Liver (tissue), 9 donors: ENCODE measurements around the gene UNKL. TPM values are rescaled to one million over a fixed set of nuclear protein-coding genes. Genes with fewer than 3 reads are reported as not detected.

Source experiments
- DNase-seq: peaks from one replicate; pipeline ENCODE4 v3.0.0-alpha.2; 2017; ENCODE audit warnings: low spot score
- H3K27ac ChIP-seq, 2 donors: one replicate each; pipeline ENCODE4 v1.7.0; 2013; ENCODE audit warnings: inconsistent platforms in 2 of 2, low read length in 2 of 2, control low read depth in 1 of 2, low read depth in 1 of 2, mild to moderate bottlenecking in 1 of 2
- H3K27me3 ChIP-seq, 4 donors: one replicate each; pipeline versions ENCODE4 v1.6.1 to v1.7.0; 2013; ENCODE audit warnings: low read length in 3 of 4, inconsistent platforms in 1 of 4, mild to moderate bottlenecking in 1 of 4, moderate library complexity in 1 of 4; ENCODE audit not compliant: control insufficient read depth in 4 of 4, insufficient read depth in 4 of 4
- H3K36me3 ChIP-seq, 4 donors: one replicate each; pipeline versions ENCODE4 v1.6.1 to v1.7.0; 2013; ENCODE audit warnings: low read length in 3 of 4, mild to moderate bottlenecking in 3 of 4, low read depth in 1 of 4, moderate library complexity in 1 of 4; ENCODE audit not compliant: control insufficient read depth in 4 of 4, insufficient read depth in 3 of 4
- H3K4me1 ChIP-seq, 4 donors: one replicate each; pipeline versions ENCODE4 v1.6.1 to v1.7.0; 2013; ENCODE audit warnings: low read length in 3 of 4, mild to moderate bottlenecking in 3 of 4, moderate library complexity in 1 of 4; ENCODE audit not compliant: control insufficient read depth in 4 of 4, insufficient read depth in 4 of 4
- H3K4me3 ChIP-seq, 3 donors: one replicate each; pipeline versions ENCODE4 v1.6.1 to v1.7.0; 2013; ENCODE audit warnings: low read length in 3 of 3, control low read depth in 1 of 3, low read depth in 1 of 3, mild to moderate bottlenecking in 1 of 3
- H3K9ac ChIP-seq, 2 donors: one replicate each; pipeline ENCODE4 v1.7.0; 2013; ENCODE audit warnings: low read length in 2 of 2, mild to moderate bottlenecking in 2 of 2, moderate library complexity in 2 of 2, control low read depth in 1 of 2, low read depth in 1 of 2
- H3K9me3 ChIP-seq, 4 donors: one replicate each; pipeline versions ENCODE4 v1.6.1 to v1.7.0; 2013; ENCODE audit warnings: low read length in 3 of 4; ENCODE audit not compliant: control insufficient read depth in 4 of 4
- EGR1 ChIP-seq, 2 donors: IDR thresholded peaks; 2 replicates each; pipeline ENCODE4 v1.6.1; 2016 to 2018; ENCODE audit warnings: antibody characterized with exemption in 2 of 2, low read depth in 2 of 2
- FOXA1 ChIP-seq: IDR thresholded peaks from 2 replicates; pipeline ENCODE4 v1.6.1; 2016; ENCODE audit warnings: antibody characterized with exemption
- FOXA2 ChIP-seq: IDR thresholded peaks from 2 replicates; pipeline ENCODE4 v1.6.1; 2016; ENCODE audit warnings: antibody characterized with exemption
- GABPA ChIP-seq, 2 donors: IDR thresholded peaks in 1 of 2; conservative IDR thresholded peaks in 1 of 2; 2 replicates each; pipeline ENCODE4 v1.6.1; 2016; ENCODE audit warnings: antibody characterized with exemption in 2 of 2, mild to moderate bottlenecking in 1 of 2, moderate library complexity in 1 of 2
- HNF4A ChIP-seq, 2 donors: conservative IDR thresholded peaks; 2 replicates each; pipeline ENCODE4 v1.6.1; 2016; ENCODE audit warnings: antibody characterized with exemption in 2 of 2, mild to moderate bottlenecking in 2 of 2
- HNF4G ChIP-seq: IDR thresholded peaks from 2 replicates; pipeline ENCODE4 v1.6.1; 2016; ENCODE audit warnings: antibody characterized with exemption
- JUND ChIP-seq, 2 donors: IDR thresholded peaks; 2 replicates each; pipeline ENCODE4 v1.6.1; 2016; ENCODE audit warnings: antibody characterized with exemption in 2 of 2
- NR2F2 ChIP-seq: IDR thresholded peaks from 2 replicates; pipeline ENCODE4 v1.6.1; 2016; ENCODE audit warnings: antibody characterized with exemption
- RAD21 ChIP-seq, 2 donors: IDR thresholded peaks; 2 replicates each; pipeline ENCODE4 v1.6.1; 2016; ENCODE audit warnings: antibody characterized with exemption in 2 of 2, mild to moderate bottlenecking in 2 of 2
- RXRA ChIP-seq, 2 donors: IDR thresholded peaks; 2 replicates each; pipeline ENCODE4 v1.6.1; 2017 to 2018; ENCODE audit warnings: antibody characterized with exemption in 2 of 2, mild to moderate bottlenecking in 1 of 2
- SP1 ChIP-seq: IDR thresholded peaks from 2 replicates; pipeline ENCODE4 v1.6.1; 2018; ENCODE audit warnings: antibody characterized with exemption, mild to moderate bottlenecking
- TAF1 ChIP-seq: conservative IDR thresholded peaks from 2 replicates; pipeline ENCODE4 v1.6.1; 2016; ENCODE audit warnings: antibody characterized with exemption, mild to moderate bottlenecking
- YY1 ChIP-seq: IDR thresholded peaks from 2 replicates; pipeline ENCODE4 v1.6.1; 2016; ENCODE audit warnings: antibody characterized with exemption, mild to moderate bottlenecking
- WGBS: extraction: QIAGEN DNeasy Blood & Tissue Kit; methylation state at CpG from one replicate; pipeline ENCODE4 v1.1.7; 2013; 5-methylcytosine and 5-hydroxymethylcytosine counted together
- polyA plus RNA-seq, 2 donors: library from polyadenylated mRNA; stranded (reverse) in 1 of 2; unstranded in 1 of 2; fragments of 200-250 nt in 1 of 2; fragments of >200 nt in 1 of 2; fragmentation: Nextera tagmentation in 1 of 2; extraction: Ambion mirVana in 1 of 2; gene quantifications; one replicate each; pipeline versions ENCODE4 v1.2.1 to v1.2.3, GENCODE V29; 2013 to 2015
- total RNA-seq, 2 donors: library from RNA; depleted of rRNA; stranded (reverse); fragments of >200 nt; gene quantifications; one replicate each; pipeline ENCODE4 v1.2.3, GENCODE V29; 2014
- TF ChIP-seq, protein P1 (sequence below): IDR thresholded peaks from 2 replicates; pipeline ENCODE4 v1.6.1; 2016; ENCODE audit warnings: antibody characterized with exemption
- TF ChIP-seq, protein P2 (sequence below): IDR thresholded peaks from 2 replicates; pipeline ENCODE4 v1.6.1; 2016; ENCODE audit warnings: antibody characterized with exemption
- TF ChIP-seq, protein P3 (sequence below): IDR thresholded peaks from 2 replicates; pipeline ENCODE4 v1.6.1; 2016; ENCODE audit warnings: antibody characterized with exemption, mild to moderate bottlenecking
- TF ChIP-seq, protein P4 (sequence below): fragments of 150-350 bp; IDR thresholded peaks from 2 replicates; pipeline ENCODE4 v1.5.1; 2017; ENCODE audit warnings: improper control_type of control experiment, low read depth, low read length; ENCODE audit not compliant: missing input control
- TF ChIP-seq, protein P5 (sequence below): IDR thresholded peaks from 2 replicates; pipeline ENCODE4 v1.6.1; 2016; ENCODE audit warnings: antibody characterized with exemption
- donor health status: healthy.
- donor health status: healthy.
- donor health status: healthy.
- donor health status: healthy.
- donor health status: healthy.

The UNKL gene
- total and polyA plus RNA-seq, 4 donors, result 3.5 to 14.7 (median 6.6) TPM

DNA sequence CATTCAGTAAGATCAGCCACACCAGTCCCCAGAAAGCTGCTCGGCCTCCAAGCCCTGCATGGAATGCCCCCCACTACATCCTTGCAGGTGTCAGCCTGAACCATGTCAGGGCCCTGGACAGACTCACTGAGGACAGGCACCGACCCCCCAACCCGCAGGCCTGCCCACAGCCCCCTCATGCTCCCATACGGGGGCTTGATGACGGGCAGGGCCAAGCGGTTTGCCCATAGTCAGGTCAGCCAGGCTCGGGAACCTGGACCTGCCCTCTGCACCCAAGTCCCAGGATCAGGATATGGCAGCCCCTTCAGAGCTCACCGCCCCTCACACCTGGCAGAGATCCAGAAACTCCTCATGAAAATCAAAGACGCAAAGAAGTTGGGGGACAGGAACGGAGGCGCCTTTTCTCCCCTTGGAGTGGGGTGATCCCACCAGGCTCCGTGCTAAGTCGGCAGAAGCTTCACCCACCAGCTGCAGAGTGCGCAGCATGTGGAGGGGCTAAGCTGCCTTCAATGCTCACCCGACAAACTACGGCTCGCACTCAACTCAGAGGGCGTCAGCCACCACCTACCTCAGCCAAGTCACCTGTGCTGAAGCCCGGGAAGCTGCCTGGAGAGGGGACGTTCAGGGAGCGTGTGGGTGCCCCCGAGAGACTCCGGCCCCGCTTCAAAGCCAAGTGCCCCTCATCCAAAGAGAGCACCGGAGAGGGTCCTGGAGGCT, 36.3 kb downstream of the UNKL start:
- Histone ChIP-seq H3K27ac (peak overlapping the region; percentile 66 to 96), H3K36me3 (peaks cover 0 to 26% (median 2%) of the 10 kb centered on the region in 4 donors), H3K27me3 (no peaks in the 10 kb centered on the region), H3K4me3 (peak overlapping the region in 2 of 3 donors; percentile 41 to 67), H3K9me3 (no peaks in the 10 kb centered on the region), H3K4me1 (peaks cover 6 to 19% (median 14%) of the 10 kb centered on the region in 4 donors), H3K9ac (no peak overlapping the region)
- DNase-seq, result no peak
- WGBS, result 92% methylated on average over 25 of the region's 25 CpGs
- TF ChIP-seq RAD21 (IDR thresholded peaks at IDR 0.05) (no peak), HNF4A (conservative IDR thresholded peaks at IDR 0.05) (peak in 1 of 2 donors; percentile 23)

DNA sequence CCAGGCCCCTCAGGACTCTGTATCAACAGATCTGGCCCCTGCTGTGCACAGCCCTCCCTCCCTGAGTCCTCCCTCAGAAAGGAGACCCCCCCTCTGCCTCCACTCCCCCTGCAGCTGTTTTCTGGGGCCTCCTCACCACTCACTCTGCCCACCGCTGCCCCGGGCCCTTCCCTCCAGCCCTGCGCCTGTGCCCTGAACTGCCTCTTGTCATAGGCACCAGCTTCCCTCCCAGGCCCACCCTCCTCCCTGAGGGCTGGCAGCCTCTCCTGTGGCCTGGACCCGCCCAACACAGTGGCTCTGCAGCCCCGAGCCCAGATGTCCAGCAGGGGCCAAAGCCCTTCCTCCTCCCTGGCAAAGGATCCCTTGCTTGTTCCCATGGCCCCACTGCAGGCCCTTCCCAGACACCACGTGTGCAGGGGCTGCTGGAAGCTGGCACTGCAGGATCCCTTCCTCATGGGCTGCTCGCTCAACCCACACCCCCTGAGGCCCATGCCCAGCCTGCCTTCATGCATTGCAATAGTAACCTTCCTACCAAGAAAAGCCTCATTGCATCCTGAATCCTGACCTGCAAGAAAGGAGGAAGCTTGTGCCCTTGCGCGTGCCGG, 37.0 kb downstream of the UNKL start:
- H3K9me3 ChIP-seq, result no peaks in the 10 kb centered on the region
- no peak overlapping the region for H3K27ac ChIP-seq
- H3K4me1 ChIP-seq, result peaks cover 6 to 19% (median 14%) of the 10 kb centered on the region in 4 donors
- DNase-seq, result no peak
- H3K9ac ChIP-seq, result no peak overlapping the region
- no peak for TF ChIP-seq NR2F2
- no peak for TF ChIP-seq YY1
- no peak for TF ChIP-seq EGR1 (IDR thresholded peaks at IDR 0.05; ENCODE audit: low read depth in 2 of 2)
- no peak for TF ChIP-seq TAF1
- TF ChIP-seq SP1, result no peak
- TF ChIP-seq, protein P1, sequence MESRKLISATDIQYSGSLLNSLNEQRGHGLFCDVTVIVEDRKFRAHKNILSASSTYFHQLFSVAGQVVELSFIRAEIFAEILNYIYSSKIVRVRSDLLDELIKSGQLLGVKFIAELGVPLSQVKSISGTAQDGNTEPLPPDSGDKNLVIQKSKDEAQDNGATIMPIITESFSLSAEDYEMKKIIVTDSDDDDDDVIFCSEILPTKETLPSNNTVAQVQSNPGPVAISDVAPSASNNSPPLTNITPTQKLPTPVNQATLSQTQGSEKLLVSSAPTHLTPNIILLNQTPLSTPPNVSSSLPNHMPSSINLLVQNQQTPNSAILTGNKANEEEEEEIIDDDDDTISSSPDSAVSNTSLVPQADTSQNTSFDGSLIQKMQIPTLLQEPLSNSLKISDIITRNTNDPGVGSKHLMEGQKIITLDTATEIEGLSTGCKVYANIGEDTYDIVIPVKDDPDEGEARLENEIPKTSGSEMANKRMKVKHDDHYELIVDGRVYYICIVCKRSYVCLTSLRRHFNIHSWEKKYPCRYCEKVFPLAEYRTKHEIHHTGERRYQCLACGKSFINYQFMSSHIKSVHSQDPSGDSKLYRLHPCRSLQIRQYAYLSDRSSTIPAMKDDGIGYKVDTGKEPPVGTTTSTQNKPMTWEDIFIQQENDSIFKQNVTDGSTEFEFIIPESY, result no peak
- no peak for TF ChIP-seq JUND (IDR thresholded peaks at IDR 0.05)
- no peak for TF ChIP-seq FOXA1
- no peak for TF ChIP-seq FOXA2
- TF ChIP-seq, protein P2, sequence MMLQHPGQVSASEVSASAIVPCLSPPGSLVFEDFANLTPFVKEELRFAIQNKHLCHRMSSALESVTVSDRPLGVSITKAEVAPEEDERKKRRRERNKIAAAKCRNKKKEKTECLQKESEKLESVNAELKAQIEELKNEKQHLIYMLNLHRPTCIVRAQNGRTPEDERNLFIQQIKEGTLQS, result no peak
- no peak for TF ChIP-seq RXRA (IDR thresholded peaks at IDR 0.05)
- TF ChIP-seq, protein P3, sequence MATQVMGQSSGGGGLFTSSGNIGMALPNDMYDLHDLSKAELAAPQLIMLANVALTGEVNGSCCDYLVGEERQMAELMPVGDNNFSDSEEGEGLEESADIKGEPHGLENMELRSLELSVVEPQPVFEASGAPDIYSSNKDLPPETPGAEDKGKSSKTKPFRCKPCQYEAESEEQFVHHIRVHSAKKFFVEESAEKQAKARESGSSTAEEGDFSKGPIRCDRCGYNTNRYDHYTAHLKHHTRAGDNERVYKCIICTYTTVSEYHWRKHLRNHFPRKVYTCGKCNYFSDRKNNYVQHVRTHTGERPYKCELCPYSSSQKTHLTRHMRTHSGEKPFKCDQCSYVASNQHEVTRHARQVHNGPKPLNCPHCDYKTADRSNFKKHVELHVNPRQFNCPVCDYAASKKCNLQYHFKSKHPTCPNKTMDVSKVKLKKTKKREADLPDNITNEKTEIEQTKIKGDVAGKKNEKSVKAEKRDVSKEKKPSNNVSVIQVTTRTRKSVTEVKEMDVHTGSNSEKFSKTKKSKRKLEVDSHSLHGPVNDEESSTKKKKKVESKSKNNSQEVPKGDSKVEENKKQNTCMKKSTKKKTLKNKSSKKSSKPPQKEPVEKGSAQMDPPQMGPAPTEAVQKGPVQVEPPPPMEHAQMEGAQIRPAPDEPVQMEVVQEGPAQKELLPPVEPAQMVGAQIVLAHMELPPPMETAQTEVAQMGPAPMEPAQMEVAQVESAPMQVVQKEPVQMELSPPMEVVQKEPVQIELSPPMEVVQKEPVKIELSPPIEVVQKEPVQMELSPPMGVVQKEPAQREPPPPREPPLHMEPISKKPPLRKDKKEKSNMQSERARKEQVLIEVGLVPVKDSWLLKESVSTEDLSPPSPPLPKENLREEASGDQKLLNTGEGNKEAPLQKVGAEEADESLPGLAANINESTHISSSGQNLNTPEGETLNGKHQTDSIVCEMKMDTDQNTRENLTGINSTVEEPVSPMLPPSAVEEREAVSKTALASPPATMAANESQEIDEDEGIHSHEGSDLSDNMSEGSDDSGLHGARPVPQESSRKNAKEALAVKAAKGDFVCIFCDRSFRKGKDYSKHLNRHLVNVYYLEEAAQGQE, result no peak
- TF ChIP-seq RAD21 (IDR thresholded peaks at IDR 0.05), result no peak
- no peak for TF ChIP-seq HNF4A (conservative IDR thresholded peaks at IDR 0.05)
- TF ChIP-seq, protein P4, sequence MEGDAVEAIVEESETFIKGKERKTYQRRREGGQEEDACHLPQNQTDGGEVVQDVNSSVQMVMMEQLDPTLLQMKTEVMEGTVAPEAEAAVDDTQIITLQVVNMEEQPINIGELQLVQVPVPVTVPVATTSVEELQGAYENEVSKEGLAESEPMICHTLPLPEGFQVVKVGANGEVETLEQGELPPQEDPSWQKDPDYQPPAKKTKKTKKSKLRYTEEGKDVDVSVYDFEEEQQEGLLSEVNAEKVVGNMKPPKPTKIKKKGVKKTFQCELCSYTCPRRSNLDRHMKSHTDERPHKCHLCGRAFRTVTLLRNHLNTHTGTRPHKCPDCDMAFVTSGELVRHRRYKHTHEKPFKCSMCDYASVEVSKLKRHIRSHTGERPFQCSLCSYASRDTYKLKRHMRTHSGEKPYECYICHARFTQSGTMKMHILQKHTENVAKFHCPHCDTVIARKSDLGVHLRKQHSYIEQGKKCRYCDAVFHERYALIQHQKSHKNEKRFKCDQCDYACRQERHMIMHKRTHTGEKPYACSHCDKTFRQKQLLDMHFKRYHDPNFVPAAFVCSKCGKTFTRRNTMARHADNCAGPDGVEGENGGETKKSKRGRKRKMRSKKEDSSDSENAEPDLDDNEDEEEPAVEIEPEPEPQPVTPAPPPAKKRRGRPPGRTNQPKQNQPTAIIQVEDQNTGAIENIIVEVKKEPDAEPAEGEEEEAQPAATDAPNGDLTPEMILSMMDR, result no peak
- TF ChIP-seq GABPA (IDR thresholded peaks at IDR 0.05 in 1 of 2, conservative IDR thresholded peaks at IDR 0.05 in 1 of 2), result no peak
- TF ChIP-seq, protein P5, sequence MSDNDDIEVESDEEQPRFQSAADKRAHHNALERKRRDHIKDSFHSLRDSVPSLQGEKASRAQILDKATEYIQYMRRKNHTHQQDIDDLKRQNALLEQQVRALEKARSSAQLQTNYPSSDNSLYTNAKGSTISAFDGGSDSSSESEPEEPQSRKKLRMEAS, result no peak
- TF ChIP-seq HNF4G, result no peak
- no peaks in the 10 kb centered on the region for H3K27me3 ChIP-seq
- WGBS, result 96% methylated on average over 10 of the region's 10 CpGs
- peaks cover 0 to 25% (median 2%) of the 10 kb centered on the region in 4 donors for H3K36me3 ChIP-seq
- H3K4me3 ChIP-seq, result peak overlapping the region in 1 of 3 donors; percentile 67
